MM.1S (cell line): ENCODE measurements around the gene PIEZO1.

Source experiments
- DNase-seq: peaks from one replicate; pipeline ENCODE4 v3.0.0-alpha.2; 2015
- H2AFZ ChIP-seq: fragments of 300-600 bp; sonication (generic); 2 replicates; pipeline ENCODE4 v1.6.0; 2016; ENCODE audit warnings: antibody characterized with exemption, low read length
- H3F3A ChIP-seq: fragments of 300-600 bp; sonication (generic); 2 replicates; pipeline ENCODE4 v1.6.1; 2016; ENCODE audit warnings: mild to moderate bottlenecking, antibody characterized with exemption, low read length, moderate library complexity, mixed read lengths; ENCODE audit not compliant: insufficient read depth
- H3K27ac ChIP-seq: fragments of 300-600 bp; sonication (generic); 2 replicates; pipeline ENCODE4 v1.5.1; 2016; ENCODE audit warnings: mild to moderate bottlenecking, low read length
- H3K27me3 ChIP-seq: fragments of 300-600 bp; sonication (generic); replicated peaks from 2 replicates; pipeline ENCODE4 v1.6.0; 2016; ENCODE audit warnings: low read length; ENCODE audit not compliant: insufficient read depth
- H3K36me3 ChIP-seq: fragments of 300-600 bp; sonication (generic); replicated peaks from 2 replicates; pipeline ENCODE4 v1.6.1; 2016; ENCODE audit warnings: mild to moderate bottlenecking, low read length, mixed read lengths; ENCODE audit not compliant: insufficient read depth
- H3K4me1 ChIP-seq: fragments of 300-600 bp; sonication (generic); 2 replicates; pipeline ENCODE4 v1.6.1; 2016; ENCODE audit warnings: low read length, mixed read lengths
- H3K4me2 ChIP-seq: fragments of 300-600 bp; sonication (generic); 2 replicates; pipeline ENCODE4 v1.6.0; 2016; ENCODE audit warnings: low read depth, low read length
- H3K4me3 ChIP-seq: fragments of 300-600 bp; sonication (generic); 2 replicates; pipeline ENCODE4 v1.5.1; 2016; ENCODE audit warnings: low read length, mixed read lengths
- H3K79me2 ChIP-seq: fragments of 300-600 bp; sonication (generic); 2 replicates; pipeline ENCODE4 v1.6.1; 2016; ENCODE audit warnings: mixed run types, low read length, mixed read lengths
- H3K9ac ChIP-seq: fragments of 300-600 bp; sonication (generic); 2 replicates; pipeline ENCODE4 v1.6.1; 2016; ENCODE audit warnings: low read length, mixed read lengths
- H3K9me2 ChIP-seq: fragments of 300-600 bp; sonication (generic); replicated peaks from 2 replicates; pipeline ENCODE4 v1.6.1; 2016; ENCODE audit warnings: mild to moderate bottlenecking, low read length, mixed read lengths; ENCODE audit not compliant: insufficient read depth
- H3K9me3 ChIP-seq: fragments of 300-600 bp; sonication (generic); replicated peaks from 2 replicates; pipeline ENCODE4 v1.6.1; 2016; ENCODE audit warnings: mild to moderate bottlenecking, low read length, mixed read lengths; ENCODE audit not compliant: insufficient read depth
- H4K20me1 ChIP-seq: fragments of 300-600 bp; sonication (generic); 2 replicates; pipeline ENCODE4 v1.6.1; 2016; ENCODE audit warnings: mild to moderate bottlenecking, low read length, moderate library complexity, mixed read lengths; ENCODE audit not compliant: insufficient read depth
- EZH2 ChIP-seq: fragments of 300-600 bp; sonication (generic); optimal IDR thresholded peaks from 2 replicates; pipeline ENCODE3; 2017; ENCODE audit warnings: low read depth, mild to moderate bottlenecking, antibody characterized with exemption, low read length, mixed read lengths
- EZH2phosphoT487 ChIP-seq: fragments of 300-600 bp; sonication (generic); IDR thresholded peaks from 2 replicates; pipeline ENCODE4 v1.6.1; 2018; ENCODE audit warnings: antibody characterized with exemption, low read length
- TF ChIP-seq, protein P1 (sequence below): fragments of 300-600 bp; sonication (generic); IDR thresholded peaks from 2 replicates; pipeline ENCODE4 v1.5.1; 2016; ENCODE audit warnings: antibody characterized with exemption, low read length, mixed read lengths

Gene PIEZO1

GRCh38 chr16:88798073-88798472 lies 13.1 kb upstream of the PIEZO1 start:
- no peak for TF ChIP-seq EZH2
- no peak for TF ChIP-seq EZH2phosphoT487
- TF ChIP-seq, protein P1, sequence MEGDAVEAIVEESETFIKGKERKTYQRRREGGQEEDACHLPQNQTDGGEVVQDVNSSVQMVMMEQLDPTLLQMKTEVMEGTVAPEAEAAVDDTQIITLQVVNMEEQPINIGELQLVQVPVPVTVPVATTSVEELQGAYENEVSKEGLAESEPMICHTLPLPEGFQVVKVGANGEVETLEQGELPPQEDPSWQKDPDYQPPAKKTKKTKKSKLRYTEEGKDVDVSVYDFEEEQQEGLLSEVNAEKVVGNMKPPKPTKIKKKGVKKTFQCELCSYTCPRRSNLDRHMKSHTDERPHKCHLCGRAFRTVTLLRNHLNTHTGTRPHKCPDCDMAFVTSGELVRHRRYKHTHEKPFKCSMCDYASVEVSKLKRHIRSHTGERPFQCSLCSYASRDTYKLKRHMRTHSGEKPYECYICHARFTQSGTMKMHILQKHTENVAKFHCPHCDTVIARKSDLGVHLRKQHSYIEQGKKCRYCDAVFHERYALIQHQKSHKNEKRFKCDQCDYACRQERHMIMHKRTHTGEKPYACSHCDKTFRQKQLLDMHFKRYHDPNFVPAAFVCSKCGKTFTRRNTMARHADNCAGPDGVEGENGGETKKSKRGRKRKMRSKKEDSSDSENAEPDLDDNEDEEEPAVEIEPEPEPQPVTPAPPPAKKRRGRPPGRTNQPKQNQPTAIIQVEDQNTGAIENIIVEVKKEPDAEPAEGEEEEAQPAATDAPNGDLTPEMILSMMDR: no peak
- H3K27me3 ChIP-seq: no peaks in the 10 kb centered on the region
- H3K4me3 ChIP-seq: no peak overlapping the region
- H3K9me3 ChIP-seq: no peaks in the 10 kb centered on the region
- no peaks in the 10 kb centered on the region for H3K4me1 ChIP-seq
- H3K9me2 ChIP-seq: no peaks in the 10 kb centered on the region
- no peaks in the 10 kb centered on the region for H3K79me2 ChIP-seq
- no peaks in the 10 kb centered on the region for H4K20me1 ChIP-seq
- DNase-seq: no peak
- H3K36me3 ChIP-seq: no peaks in the 10 kb centered on the region
- no peaks in the 10 kb centered on the region for H3F3A ChIP-seq
- no peak overlapping the region for H2AFZ ChIP-seq
- no peak overlapping the region for H3K27ac ChIP-seq
- no peak overlapping the region for H3K4me2 ChIP-seq
- H3K9ac ChIP-seq: no peak overlapping the region

GRCh38 chr16:88796278-88796677 lies 11.3 kb upstream of the PIEZO1 start:
- Histone ChIP-seq H3K4me2 (no peak overlapping the region), H2AFZ (no peak overlapping the region), H3K27ac (no peak overlapping the region), H3K9me2 (no peaks in the 10 kb centered on the region), H3K4me1 (no peaks in the 10 kb centered on the region), H3K9me3 (no peaks in the 10 kb centered on the region), H4K20me1 (no peaks in the 10 kb centered on the region), H3K4me3 (no peak overlapping the region), H3F3A (no peaks in the 10 kb centered on the region), H3K9ac (no peak overlapping the region), H3K27me3 (no peaks in the 10 kb centered on the region), H3K79me2 (no peaks in the 10 kb centered on the region), H3K36me3 (no peaks in the 10 kb centered on the region)
- TF ChIP-seq EZH2: no peak
- TF ChIP-seq, protein P1: no peak
- no peak for TF ChIP-seq EZH2phosphoT487
- DNase-seq: no peak

GRCh38 chr16:88793251-88793954 lies 8.4 kb upstream of the PIEZO1 start:
- Histone ChIP-seq H3K27ac (no peak overlapping the region), H3K9me3 (no peaks in the 10 kb centered on the region), H3F3A (no peaks in the 10 kb centered on the region), H3K79me2 (no peaks in the 10 kb centered on the region), H4K20me1 (no peaks in the 10 kb centered on the region), H3K9me2 (no peaks in the 10 kb centered on the region), H3K4me3 (no peak overlapping the region), H2AFZ (no peak overlapping the region), H3K9ac (no peak overlapping the region), H3K36me3 (no peaks in the 10 kb centered on the region), H3K4me2 (no peak overlapping the region), H3K4me1 (peaks cover 3% of the 10 kb centered on the region; the same call in 1 of the 2 replicates), H3K27me3 (no peaks in the 10 kb centered on the region)
- DNase-seq: no peak
- TF ChIP-seq EZH2: no peak
- TF ChIP-seq, protein P1: no peak
- TF ChIP-seq EZH2phosphoT487: no peak
